HEK293 (cell line): Measurements from ENCODE around the gene COL19A1.

Experiments
- CTCF ChIA-PET: fragments of 350-600 bp; formaldehyde crosslinking; extraction: SDS; loops from one replicate; lab custom pipeline; 2021; ENCODE audit warnings: antibody characterized with exemption; lab: Yijun Ruan, JAX
- POLR2A ChIA-PET: fragments of 300-600 bp; formaldehyde crosslinking; extraction: SDS; loops from one replicate; lab custom pipeline; 2020; ENCODE audit warnings: antibody characterized with exemption, inconsistent platforms; lab: Yijun Ruan, JAX
- H3K27ac ChIP-seq: fragments of 200-500 bp; sonication (Bioruptor generic); 2 replicates; pipeline ENCODE4 v1.5.1; 2014; ENCODE audit warnings: low read depth, low read length, control low read depth, inconsistent platforms; ENCODE audit errors: extremely low read depth
- H3K36me3 ChIP-seq, 2 experiments: fragments of 200-500 bp in 1 of 2; sonication (Bioruptor generic) in 1 of 2; 1 replicate in 1 of 2; 2 replicates in 1 of 2; pipeline ENCODE4 v1.5.1; 2014 to 2017; ENCODE audit warnings: inconsistent platforms in 2 of 2, low read length in 2 of 2; ENCODE audit not compliant: control insufficient read depth in 2 of 2, insufficient read depth in 1 of 2
- H3K4me1 ChIP-seq: fragments of 200-500 bp; sonication (Bioruptor generic); 2 replicates; pipeline ENCODE4 v1.5.1; 2014; ENCODE audit warnings: mild to moderate bottlenecking, low read length, inconsistent platforms; ENCODE audit not compliant: control insufficient read depth, insufficient read depth
- H3K4me3 ChIP-seq: 2 replicates; pipeline ENCODE4 v1.5.1; 2011; ENCODE audit warnings: low read depth, mild to moderate bottlenecking, control low read depth, low read length, moderate library complexity
- H3K9me3 ChIP-seq: fragments of 200-500 bp; sonication (Bioruptor generic); 2 replicates; pipeline ENCODE4 v1.5.1; 2014; ENCODE audit warnings: low read depth, low read length, inconsistent platforms; ENCODE audit not compliant: control insufficient read depth, insufficient read depth
- KLF17 ChIP-seq: fragments of 450-650 bp; formaldehyde crosslinking; IDR thresholded peaks from 2 replicates; pipeline ENCODE4 v1.5.1; 2016; ENCODE audit warnings: missing biosample characterization, missing genetic modification characterization
- PRDM6 ChIP-seq: fragments of 450-650 bp; formaldehyde crosslinking; IDR thresholded peaks from 2 replicates; pipeline ENCODE4 v1.5.1; 2017; ENCODE audit warnings: missing biosample characterization, missing genetic modification characterization
- ZBTB10 ChIP-seq: fragments of 450-650 bp; formaldehyde crosslinking; IDR thresholded peaks from 2 replicates; pipeline ENCODE4 v1.5.1; 2016; ENCODE audit warnings: missing biosample characterization, missing genetic modification characterization
- ZNF146 ChIP-seq: fragments of 450-650 bp; formaldehyde crosslinking; IDR thresholded peaks from 2 replicates; pipeline ENCODE4 v1.5.1; 2016; ENCODE audit warnings: missing biosample characterization, missing genetic modification characterization
- ZNF248 ChIP-seq: fragments of 450-650 bp; formaldehyde crosslinking; IDR thresholded peaks from 2 replicates; pipeline ENCODE4 v1.5.1; 2017; ENCODE audit warnings: missing biosample characterization, missing genetic modification characterization
- ZNF302 ChIP-seq: fragments of 450-650 bp; formaldehyde crosslinking; IDR thresholded peaks from 2 replicates; pipeline ENCODE4 v1.5.1; 2016; ENCODE audit warnings: missing biosample characterization, missing genetic modification characterization, low read depth
- ZNF624 ChIP-seq: fragments of 450-650 bp; formaldehyde crosslinking; IDR thresholded peaks from 2 replicates; pipeline ENCODE4 v1.5.1; 2017; ENCODE audit warnings: missing biosample characterization, missing genetic modification characterization
- ZNF791 ChIP-seq: fragments of 450-650 bp; formaldehyde crosslinking; IDR thresholded peaks from 2 replicates; pipeline ENCODE4 v1.5.1; 2016; ENCODE audit warnings: missing biosample characterization, missing genetic modification characterization
- ZNF843 ChIP-seq: fragments of 450-650 bp; formaldehyde crosslinking; IDR thresholded peaks from 2 replicates; pipeline ENCODE4 v1.5.1; 2016; ENCODE audit warnings: missing biosample characterization, missing genetic modification characterization
- TF ChIP-seq, protein P1 (sequence below): fragments of 450-650 bp; formaldehyde crosslinking; IDR thresholded peaks from 2 replicates; pipeline ENCODE4 v1.5.1; 2016; ENCODE audit warnings: missing biosample characterization, missing genetic modification characterization, borderline replicate concordance

COL19A1 gene

GRCh38 chr6:70079241-70079640 is 212.9 kb downstream of the COL19A1 start (continued):
- TF ChIP-seq ZNF624 (tag by site-specific recombination), result no peak
- no peak for TF ChIP-seq KLF17 (tag by site-specific recombination)

DNA sequence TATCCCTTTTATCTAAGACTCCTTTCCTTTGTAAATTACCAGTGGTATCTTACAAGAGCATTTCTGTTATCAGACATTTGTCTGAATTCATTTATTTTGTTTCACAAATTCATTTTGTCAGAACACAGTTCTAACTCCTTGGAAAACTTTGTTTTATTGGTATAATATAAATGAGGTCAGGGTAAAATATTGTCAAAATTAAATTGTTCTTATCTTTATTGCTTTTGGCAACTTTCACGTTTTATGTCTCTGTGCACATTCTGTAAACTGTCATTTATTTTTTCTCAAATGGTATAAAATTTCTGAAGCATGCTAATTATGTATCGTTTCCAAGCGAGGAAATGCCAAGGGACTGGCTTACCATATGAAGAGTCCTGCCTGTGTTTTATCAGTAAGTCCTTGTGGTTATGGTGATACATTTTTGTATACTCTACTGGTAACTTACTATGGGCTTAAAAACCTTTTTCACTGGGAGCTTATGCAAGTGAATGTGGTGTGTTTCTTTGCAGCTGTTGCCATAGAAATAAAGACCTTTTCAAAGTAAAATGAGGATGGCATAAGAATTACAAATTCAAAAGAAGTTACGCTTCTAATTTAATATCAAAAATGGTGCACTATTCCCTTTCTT is 214.2 kb downstream of the COL19A1 start:
- ChIA-PET CTCF (interaction anchor here (1.0 kb wide), 2 partner anchors 27 to 86 kb away, joined by 3 to 4 read pairs; no protein-coding TSS in a partner anchor), POLR2A (no interaction called here)
- Histone ChIP-seq H3K36me3 (no peaks in the 10 kb centered on the region), H3K4me3 (no peak overlapping the region), H3K9me3 (no peaks in the 10 kb centered on the region), H3K27ac (no peak overlapping the region)
- 0 out of 2 replicates have a peak, but pooled peaks have one; percentile 50 for TF ChIP-seq ZNF843 (tag by site-specific recombination)
- peak; percentile 91 for TF ChIP-seq PRDM6 (tag by site-specific recombination)
- no peak for TF ChIP-seq ZNF146 (tag by site-specific recombination)
- TF ChIP-seq, all 188 proteins: peak for 2
- peaks cover 10% of the 10 kb centered on the region for H3K4me1 ChIP-seq

DNA sequence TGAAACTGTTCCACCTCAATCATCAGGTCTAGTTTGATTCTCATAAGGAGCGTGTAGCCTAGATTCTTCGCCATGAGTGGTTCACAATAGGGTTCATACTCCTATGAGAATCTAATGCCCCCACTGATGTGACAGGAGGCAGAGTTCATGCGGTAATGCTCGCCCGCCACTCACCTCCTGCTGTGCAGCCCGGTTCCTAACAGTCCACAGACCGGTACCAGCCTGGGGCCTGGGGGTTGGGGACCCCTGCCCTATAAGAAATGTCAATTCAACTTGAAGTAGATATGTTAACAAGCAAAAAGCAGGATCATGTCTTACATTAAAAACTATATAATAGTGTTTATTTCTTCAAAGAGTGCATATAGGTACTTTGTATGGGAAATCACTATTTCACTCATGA is 216.5 kb downstream of the COL19A1 start:
- Histone ChIP-seq H3K9me3 (no peaks in the 10 kb centered on the region), H3K27ac (no peak overlapping the region), H3K4me3 (no peak overlapping the region), H3K36me3 (no peaks in the 10 kb centered on the region), H3K4me1 (peaks cover 10% of the 10 kb centered on the region)
- ChIA-PET CTCF (interaction anchor here (1.0 kb wide), 1 partner anchor 20 kb away, joined by 3 read pairs; no protein-coding TSS in a partner anchor), POLR2A (no interaction called here)
- TF ChIP-seq, protein P1, sequence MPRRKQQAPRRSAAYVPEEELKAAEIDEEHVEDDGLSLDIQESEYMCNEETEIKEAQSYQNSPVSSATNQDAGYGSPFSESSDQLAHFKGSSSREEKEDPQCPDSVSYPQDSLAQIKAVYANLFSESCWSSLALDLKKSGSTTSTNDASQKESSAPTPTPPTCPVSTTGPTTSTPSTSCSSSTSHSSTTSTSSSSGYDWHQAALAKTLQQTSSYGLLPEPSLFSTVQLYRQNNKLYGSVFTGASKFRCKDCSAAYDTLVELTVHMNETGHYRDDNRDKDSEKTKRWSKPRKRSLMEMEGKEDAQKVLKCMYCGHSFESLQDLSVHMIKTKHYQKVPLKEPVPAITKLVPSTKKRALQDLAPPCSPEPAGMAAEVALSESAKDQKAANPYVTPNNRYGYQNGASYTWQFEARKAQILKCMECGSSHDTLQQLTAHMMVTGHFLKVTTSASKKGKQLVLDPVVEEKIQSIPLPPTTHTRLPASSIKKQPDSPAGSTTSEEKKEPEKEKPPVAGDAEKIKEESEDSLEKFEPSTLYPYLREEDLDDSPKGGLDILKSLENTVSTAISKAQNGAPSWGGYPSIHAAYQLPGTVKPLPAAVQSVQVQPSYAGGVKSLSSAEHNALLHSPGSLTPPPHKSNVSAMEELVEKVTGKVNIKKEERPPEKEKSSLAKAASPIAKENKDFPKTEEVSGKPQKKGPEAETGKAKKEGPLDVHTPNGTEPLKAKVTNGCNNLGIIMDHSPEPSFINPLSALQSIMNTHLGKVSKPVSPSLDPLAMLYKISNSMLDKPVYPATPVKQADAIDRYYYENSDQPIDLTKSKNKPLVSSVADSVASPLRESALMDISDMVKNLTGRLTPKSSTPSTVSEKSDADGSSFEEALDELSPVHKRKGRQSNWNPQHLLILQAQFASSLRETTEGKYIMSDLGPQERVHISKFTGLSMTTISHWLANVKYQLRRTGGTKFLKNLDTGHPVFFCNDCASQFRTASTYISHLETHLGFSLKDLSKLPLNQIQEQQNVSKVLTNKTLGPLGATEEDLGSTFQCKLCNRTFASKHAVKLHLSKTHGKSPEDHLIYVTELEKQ (tag by site-specific recombination), result no peak
- TF ChIP-seq ZNF791 (no peak), ZNF302 (tag by site-specific recombination) (no peak), ZNF248 (tag by site-specific recombination) (no peak), ZBTB10 (tag by site-specific recombination) (no peak)
